HG03039 (cell line): ENCODE results near the gene PGAM1.
"Not testable (repeated sequence)": the region's sequence is repeated elsewhere in the genome, so short reads cannot be mapped to it uniquely, and the experiment has no call there.

Source experiments
- ATAC-seq: cut with Tn5 transposase; IDR thresholded peaks from one replicate; pipeline ENCODE4 v1.9.1; 2021; ENCODE audit warnings: mild to moderate bottlenecking, moderate library complexity; ENCODE audit not compliant: unreplicated experiment

The PGAM1 gene

DNA sequence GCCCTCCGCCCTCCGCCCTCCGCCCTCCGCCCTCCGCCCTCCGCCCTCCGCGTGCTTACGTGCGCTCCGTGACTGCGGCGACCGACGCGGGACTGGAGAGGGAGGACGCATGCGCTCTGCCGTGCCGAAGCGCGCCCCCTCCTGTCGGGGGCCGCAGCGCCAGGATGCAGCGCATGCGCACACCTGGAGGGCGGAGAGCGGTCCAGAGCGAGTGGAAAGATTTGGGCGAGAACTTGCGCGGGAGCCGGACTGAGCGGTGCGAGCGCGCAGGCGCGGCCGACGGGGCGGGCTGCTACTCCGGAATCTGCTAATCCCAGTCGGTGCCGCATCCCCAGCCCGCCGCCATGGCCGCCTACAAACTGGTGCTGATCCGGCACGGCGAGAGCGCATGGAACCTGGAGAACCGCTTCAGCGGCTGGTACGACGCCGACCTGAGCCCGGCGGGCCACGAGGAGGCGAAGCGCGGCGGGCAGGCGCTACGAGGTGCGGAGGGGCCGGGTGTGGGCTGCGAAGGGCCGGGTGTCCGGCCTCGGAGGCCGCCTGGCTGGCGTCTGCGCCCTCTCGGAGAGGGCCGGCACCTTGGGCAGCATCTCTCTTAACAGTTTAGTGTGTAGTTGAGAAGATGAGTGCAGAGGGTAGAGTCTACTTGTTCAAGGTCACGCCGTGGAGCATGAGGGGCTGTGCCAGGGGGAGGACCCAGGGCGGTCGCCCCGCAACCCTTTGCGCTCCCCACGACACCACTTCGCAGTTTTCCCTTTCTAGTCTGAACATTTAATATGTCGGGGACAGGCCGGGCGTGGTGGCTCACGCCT lies at the start of gene PGAM1:
Gene PGAM1, plus strand, starts transcription at position 228 of the 812 bp plus-strand sequence. Its CDS starts 117 bp downstream, at position 345.
- peak; percentile 78 for ATAC-seq

DNA sequence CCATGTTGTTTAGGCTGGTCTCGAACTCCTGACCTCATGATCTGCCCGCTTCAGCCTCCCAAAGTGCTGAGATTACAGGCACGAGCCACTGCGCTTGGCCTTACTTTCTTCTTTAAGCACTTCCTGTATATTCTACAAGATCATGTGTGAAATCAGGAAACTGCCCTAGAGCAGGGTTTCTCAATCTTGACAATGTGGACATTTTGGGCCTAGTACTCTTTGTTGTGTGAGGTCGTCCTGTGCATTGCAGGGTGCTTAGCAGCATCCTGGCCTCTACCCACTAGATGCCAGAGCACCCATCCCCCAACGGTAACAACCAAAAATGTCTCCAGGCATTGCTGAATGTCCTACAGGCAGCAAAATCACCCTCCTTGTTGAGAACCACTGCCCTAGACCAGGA lies 49.6 kb upstream of the PGAM1 start:
- no peak for ATAC-seq

DNA sequence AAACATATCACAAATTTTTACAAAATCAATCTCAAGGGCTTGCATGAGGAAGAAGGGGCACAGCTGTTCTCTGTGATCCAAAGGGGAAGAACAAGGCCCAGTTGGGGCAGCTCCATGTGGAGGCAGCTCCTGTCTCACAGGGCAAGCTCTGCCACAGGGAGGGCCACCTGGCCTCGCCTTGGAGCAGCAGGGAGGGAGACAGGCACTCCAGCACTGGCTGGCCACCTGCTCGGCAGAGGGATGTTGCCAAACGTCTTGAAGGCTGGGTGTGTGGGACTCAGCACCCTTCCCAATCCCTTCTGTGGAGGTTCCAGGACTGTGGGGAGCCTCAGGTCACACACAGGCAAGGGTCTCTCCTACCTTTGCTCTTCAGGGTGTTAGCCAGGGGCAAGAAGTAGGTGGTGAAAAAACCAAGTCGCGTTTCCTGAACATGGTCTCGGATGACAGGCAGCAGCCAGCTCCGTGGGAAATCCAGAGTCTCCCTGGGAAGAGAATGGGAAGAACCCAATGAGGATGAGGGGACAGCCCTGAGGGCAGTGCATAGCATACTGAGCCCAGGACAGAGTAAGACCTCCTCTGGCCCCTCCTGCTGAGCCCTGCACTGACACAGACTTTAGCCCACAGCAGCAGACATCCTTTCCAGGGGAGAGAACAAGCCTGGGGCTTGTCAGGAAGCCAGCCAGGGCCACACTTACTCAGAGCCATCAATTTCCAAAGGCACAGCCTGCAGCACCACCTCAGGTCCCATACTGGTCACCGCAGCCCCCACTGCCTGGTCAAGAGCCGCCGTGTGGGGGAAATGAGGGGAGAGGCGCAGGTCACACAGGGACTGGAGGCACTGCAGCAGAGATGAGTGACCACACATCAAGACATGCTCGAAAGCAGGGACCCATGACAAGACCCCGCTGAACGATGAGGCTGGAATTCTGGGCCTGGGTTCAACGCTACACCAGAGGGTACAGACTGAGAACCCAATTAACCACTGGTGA lies 46.8 kb upstream of the PGAM1 start:
- ATAC-seq = no peak

DNA sequence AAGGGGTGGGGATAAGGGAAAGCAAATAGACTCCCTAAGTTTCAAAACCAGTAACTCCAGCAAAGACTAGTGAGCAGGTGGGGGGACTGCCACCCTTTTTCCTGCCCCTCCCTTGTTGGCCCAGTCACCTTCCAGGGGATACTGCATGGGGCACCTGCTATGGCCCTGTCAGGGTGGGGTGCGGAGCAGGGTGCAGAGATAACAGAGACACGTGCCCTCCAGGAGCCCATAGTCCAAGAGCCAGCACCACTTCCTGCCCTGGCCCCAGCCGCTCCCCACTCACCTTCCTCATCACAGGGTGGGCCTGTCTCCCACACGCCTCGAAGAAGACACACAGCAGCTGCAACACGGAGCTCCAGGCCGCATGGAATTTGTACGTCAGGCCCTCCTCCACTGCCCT lies 45.5 kb upstream of the PGAM1 start:
- ATAC-seq = no peak

DNA sequence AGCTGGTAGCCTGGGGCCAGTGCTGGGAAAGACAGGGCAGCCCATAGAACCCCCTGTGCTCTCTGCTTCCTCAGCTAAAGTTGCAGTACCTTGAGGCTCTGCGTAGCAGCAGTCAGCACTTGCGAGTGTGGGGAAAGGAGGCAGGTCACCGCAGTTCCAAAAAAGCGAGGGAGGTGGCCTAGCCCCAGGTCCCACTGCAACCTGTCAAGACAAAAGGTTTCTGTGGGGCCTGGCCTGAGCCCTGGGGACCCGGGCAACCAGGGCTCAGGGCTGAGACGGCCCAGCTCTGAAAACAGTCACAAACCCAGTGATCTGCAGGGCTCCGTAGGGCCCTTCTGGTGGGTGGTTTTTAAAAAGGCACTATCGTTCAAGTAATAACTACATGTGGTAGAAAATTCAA lies 44.4 kb upstream of the PGAM1 start:
- ATAC-seq = no peak

DNA sequence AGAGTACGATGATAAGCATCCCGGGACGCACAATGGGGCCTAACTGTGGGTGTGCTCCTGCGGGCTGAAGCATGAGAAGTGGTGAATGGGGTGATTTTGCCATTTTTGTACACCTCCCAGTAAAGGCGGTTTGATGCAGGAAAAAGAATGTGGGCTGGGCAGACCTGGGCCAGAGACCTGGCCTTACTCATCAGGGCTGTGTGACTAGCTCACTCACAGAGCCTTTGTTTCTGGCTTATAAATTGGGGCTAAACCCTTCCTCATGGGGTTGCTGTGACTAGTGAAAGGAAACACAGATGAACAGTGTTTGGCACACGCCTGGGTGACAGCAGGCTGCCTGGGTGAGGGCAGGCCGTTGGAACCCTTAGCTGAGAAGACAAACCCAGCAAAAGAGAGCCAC lies 42.8 kb upstream of the PGAM1 start:
- ATAC-seq = no peak

DNA sequence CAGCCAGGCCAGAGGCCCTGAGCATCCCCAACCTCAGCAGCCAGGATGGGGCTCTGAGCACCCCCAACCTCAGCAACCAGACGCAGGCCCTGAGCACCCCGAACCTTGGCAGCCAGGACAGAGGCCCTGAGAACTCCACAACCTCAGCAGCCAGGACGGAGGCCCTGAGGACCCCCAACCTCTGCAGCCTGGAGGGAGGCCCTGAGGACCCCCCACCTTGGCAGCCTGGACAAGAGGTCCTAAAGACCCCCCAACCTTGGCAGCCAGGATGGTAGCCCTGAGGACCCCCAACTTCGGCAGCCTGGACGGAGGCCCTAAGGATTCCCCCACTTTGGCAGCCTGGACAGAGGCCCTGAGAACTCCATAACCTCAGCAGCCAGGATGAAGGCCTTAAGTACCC lies 41.8 kb upstream of the PGAM1 start:
- no peak for ATAC-seq

DNA sequence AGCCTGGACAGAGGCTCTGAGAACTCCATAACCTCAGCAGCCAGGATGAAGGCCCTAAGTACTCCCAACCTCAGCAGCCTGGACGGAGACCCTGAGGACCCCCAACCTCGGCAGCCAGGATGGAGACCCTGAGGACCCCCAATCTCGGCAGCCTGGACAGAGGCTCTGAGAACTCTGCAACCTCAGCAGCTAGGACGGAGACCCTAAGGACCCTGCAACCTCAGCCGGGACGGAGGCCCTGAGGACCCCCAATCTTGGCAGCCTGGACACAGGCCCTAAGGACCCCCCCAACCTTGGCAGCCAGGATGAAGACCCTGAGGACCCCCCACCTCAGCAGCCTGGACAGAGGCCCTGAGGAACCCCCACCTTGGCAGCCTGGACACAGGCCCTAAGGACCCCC lies 41.4 kb upstream of the PGAM1 start:
- no peak for ATAC-seq

DNA sequence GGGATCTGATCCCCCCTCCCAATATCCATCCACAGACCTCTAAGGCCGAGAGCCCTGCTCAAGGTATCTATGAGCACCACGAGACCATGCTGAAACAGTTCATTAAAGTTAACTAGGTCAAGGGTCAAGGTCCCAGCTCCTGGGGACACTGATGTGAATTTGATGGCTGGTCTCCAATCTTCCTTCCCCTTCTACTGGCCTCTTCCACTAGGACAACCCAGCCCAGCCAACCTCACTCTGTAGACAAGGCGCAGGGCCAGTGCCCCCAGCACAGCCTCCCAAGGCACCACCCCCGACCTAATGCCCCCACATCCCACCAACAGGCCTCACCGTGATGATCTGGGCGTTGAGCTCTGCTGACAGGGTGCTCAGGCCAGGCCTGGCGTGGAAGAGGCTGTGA lies 40.4 kb upstream of the PGAM1 start:
- no peak for ATAC-seq

DNA sequence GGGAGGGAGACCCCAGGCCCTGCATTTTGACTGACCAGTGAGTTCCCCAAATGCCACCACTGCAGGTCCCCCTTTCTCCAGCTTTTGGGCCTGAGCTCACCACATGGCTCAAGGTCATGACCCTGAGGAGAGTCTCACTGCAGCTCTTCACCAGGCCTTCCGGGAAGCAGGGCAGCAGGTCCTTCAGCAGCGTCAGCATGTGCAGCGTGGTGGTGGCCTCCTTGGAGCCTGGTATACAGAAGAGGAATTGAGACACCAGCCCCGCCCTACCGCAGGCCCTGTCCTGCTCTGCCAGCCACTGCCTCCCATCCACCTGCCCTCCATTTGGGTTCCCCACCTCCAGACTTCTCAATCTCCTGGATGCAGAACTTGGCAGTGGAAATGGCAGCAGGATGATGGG lies 37.8 kb upstream of the PGAM1 start:
- no peak for ATAC-seq

DNA sequence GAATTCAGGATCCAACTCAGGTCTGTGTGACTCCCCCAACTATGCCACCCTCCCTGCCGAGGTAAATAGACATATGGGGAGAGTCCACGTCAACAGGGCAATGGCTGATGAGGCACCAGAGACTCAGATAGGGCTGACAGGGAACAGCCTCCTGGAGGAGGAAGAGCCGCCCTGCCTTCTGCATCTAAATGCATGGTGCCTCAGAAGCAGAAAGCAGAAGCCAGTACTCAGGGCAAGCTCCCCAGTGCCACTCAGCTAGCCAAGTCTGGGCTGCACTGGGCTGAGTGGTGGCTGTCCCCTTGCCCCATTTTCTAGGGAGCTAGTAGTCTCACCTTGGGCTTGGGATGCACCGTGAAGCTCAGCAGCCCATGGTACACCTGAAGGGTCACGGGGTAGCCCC lies 35.9 kb upstream of the PGAM1 start:
- ATAC-seq = no peak

DNA sequence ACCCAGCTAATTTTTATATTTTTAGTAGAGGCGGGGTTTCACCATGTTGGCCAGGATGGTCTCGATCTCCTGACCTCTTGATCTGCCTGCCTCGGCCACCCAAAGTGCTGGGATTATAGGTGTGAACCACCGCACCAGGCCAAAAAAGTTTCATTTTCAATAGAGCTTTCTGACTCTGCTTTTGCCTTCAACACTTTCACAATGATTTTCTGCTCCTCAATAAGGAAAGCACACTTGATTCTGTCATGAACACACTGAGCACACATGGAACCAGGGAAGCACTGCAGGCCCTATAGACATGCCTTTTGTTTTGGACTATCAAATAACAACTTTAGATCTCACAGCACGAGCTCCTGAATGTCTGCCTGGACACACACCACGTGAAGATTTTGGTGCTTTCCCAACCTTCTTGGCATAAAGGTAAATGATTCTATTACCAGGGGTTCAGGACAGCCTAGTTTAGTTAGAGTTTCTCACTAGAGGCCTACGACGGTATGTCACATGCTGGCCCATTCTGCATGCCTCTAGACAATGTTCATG lies 32.9 kb upstream of the PGAM1 start:
- ATAC-seq = no peak

DNA sequence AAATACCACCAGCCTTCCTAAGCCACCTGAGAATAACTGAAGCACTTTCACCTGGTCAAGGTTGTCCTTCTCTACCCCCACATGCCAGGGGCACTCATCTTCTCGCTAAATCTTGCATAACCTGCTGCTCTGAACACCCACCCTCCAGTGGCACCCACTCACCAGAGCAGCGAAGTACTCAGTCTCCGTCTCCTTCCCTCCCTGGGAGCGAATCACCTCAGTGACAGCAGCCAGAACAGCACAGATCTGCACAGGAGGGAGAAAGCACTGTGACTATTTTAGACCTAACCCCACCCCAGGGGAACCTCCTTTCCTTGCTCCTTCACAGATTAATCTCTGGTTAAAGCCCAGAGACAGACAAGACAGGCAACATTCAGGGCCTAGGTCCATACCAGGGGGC lies 29.9 kb upstream of the PGAM1 start:
- no peak for ATAC-seq

DNA sequence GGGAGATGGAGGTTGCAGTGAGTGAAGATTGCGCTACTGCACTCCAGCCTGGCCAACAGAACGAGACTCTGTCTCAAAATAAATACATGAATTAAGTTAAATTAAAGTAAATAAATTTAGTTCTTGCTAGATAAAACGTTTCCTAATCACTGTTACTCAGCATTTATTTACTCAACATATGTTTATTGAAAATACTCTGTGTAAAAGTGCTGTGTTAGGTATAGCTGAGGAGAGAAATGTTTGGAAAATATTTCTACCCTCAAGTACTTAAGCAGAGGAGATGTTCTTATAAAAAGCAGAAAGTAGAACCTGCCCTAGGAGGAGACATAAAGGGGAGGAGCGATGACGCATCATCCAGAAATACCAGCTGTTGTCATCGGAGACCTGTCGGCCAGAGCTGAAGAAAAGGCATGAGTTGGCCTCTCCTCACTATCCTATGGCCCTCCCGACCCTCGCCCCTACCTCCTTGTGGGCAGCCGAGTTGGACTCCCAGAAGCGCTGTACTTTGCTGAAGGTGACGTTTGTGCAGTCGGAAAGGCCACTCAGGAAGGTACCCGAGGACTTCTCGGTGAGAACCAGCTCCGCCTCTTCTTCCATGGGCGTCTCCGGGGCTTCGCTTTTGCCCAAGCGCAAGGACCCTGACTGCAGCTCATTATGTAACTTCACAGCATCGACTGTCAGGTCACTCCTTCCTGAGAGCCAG lies 26.0 kb upstream of the PGAM1 start:
- ATAC-seq = no peak

DNA sequence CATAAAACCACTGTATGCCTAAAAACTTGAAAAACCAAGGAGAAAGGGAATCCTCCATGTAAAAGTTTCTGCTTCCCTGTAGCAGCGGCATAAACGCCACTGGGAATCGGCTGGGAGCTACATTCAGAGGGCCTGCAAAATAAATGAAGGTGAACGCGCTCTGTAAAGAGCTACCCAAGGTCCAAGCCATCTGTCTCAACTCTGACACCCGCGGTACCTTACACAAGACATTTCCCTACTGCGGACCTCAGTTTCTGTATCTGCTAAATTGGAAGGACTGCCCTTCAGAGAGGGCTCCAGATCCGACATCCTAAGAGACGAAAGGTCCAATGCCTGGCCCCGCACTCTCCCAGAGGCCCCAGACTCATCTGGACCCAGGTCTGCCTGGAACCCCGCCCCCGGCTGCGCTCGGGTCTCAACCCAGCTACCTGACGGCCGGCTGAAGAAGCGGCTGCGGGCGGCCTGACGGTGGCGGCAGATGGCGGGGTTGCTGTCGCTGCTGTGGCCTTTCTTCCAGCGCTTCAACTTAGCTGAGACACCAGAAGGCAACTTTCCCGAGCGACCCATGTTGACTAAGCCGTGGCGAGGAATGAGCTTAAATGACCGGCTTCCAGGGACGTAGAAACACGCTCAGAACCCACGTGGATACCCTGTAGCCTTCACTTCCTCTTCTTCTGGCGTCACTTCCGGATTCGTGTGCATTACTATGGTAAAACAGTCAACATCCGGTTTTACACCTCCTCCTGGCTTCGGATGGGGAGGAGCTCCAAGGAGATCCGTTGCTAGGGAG lies 25.1 kb upstream of the PGAM1 start, which contains the start of gene RRP12:
Gene RRP12, minus strand, starts transcription at position 676 of the 790 bp plus-strand sequence. Its CDS starts 109 bp downstream, at position 567.
- ATAC-seq = peak; percentile 94

DNA sequence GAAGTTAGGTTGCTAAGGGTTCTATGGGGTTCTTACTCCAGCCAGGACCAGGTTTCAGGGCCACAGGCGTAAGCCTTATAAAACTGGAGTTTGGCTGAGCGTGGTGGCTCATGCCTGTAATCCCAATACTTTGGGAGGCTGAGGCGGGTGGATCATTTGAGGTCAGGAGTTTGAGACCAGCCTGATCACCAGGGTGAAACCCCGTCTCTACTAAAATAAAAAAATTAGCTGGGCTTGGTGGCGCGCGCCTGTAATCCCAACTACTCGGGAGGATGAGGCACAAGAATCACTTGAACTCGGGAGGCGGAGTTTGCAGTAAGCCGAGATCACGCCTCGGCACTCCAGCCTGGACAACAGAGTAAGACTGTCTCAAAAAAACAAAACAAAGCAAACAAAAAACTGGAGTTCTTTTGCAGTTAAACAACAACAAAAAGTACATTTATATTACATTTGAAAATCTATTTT lies 24.5 kb upstream of the PGAM1 start:
- ATAC-seq = no peak

DNA sequence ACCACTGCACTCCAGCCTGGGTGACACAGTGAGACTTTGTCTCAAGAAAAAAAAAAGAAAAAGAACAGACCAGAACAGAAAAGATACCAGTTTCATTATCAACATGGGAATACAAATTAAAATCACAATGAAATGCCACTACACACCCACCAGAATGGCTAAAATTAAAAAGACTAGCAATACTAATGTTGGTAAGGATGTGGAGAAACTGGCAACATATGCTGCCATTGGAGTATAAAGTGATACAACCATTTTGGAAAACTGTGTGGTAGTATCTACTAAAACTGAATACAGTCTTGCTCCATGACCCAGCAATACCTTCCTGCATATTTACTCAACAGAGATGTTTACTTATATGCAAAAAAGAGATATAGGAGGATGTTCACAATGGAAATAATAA lies 21.9 kb upstream of the PGAM1 start:
- ATAC-seq = no peak

DNA sequence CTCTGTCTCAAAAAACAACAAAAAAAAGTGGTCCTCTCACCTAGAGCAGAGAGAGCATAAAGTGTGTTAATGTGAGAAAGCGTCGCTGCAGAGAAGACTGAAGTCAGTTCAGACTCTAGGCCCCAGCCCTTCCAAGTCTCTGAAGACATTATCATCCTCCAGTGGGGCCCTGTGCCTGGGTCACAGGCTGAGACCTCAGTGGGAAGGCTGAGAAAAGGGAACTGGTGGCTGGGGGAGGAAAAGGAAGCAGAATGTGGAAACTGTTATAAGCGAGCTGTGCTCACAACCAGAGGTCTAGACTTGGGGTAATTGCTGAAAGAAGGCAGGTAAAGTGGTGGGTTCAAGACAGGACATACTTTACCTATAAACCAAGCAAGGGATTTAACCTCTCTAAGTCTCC lies 19.9 kb upstream of the PGAM1 start:
- ATAC-seq = no peak

DNA sequence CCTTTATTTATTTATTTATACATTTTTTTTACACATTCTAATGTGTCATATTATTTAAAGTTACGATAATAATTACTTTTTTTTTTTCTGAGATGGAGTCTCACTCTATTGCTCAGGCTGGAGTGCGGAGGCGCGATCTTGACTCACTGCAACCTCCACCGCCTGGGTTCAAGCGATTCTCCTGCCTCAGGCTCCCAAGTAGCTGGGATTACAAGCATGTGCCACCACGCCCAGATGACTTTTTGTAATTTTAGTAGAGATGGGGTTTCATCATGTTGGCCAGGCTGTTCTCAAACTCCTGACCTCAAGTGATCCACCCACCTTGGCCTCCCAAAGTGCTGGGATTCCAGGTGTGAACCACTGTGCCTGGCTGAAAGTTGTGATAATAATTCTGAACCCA lies 19.5 kb upstream of the PGAM1 start:
- ATAC-seq = not testable (repeated sequence)
